ENCODE data around the gene TBL1XR1. TPM values are rescaled to one million over a fixed set of nuclear protein-coding genes. Genes with fewer than 3 reads are reported as not detected.

Gene TBL1XR1
- total and polyA plus RNA-seq, 2 of the 13 experiments (the other 11 are each of a cell fraction or from before 2014, with no cell fraction given): 57.7 to 62.5 TPM

- no peak for TF ChIP-seq PRMT3 (CRISPR knock-in tag; IDR thresholded peaks at IDR 0.05; ENCODE audit: borderline replicate concordance, low read depth)
- no peak for TF ChIP-seq ATM (IDR thresholded peaks at IDR 0.05; ENCODE audit: borderline replicate concordance)
- TF ChIP-seq ZKSCAN8 (CRISPR knock-in tag; IDR thresholded peaks at IDR 0.05; ENCODE audit: borderline replicate concordance): no peak
- TF ChIP-seq, protein P1, sequence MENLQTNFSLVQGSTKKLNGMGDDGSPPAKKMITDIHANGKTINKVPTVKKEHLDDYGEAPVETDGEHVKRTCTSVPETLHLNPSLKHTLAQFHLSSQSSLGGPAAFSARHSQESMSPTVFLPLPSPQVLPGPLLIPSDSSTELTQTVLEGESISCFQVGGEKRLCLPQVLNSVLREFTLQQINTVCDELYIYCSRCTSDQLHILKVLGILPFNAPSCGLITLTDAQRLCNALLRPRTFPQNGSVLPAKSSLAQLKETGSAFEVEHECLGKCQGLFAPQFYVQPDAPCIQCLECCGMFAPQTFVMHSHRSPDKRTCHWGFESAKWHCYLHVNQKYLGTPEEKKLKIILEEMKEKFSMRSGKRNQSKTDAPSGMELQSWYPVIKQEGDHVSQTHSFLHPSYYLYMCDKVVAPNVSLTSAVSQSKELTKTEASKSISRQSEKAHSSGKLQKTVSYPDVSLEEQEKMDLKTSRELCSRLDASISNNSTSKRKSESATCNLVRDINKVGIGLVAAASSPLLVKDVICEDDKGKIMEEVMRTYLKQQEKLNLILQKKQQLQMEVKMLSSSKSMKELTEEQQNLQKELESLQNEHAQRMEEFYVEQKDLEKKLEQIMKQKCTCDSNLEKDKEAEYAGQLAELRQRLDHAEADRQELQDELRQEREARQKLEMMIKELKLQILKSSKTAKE (CRISPR knock-in tag; IDR thresholded peaks at IDR 0.05; ENCODE audit: borderline replicate concordance): no peak
- TF ChIP-seq ZNF619 (CRISPR knock-in tag; IDR thresholded peaks at IDR 0.05): no peak
- TF ChIP-seq DNMT3B (CRISPR knock-in tag; conservative IDR thresholded peaks at IDR 0.05): no peak
- no peak for TF ChIP-seq MTF2 (CRISPR knock-in tag; IDR thresholded peaks at IDR 0.05; ENCODE audit: borderline replicate concordance)
- TF ChIP-seq JUND (CRISPR knock-in tag; IDR thresholded peaks at IDR 0.05): no peak
- TF ChIP-seq BORCS8-MEF2B (CRISPR knock-in tag; IDR thresholded peaks at IDR 0.05): no peak
- TF ChIP-seq ELF3 (CRISPR knock-in tag; IDR thresholded peaks at IDR 0.05): 0 out of 2 replicates have a peak, but pooled peaks have one; percentile 15
- peak; percentile 39 for TF ChIP-seq ZFX (CRISPR knock-in tag; IDR thresholded peaks at IDR 0.05; ENCODE audit: low read depth)
- TF ChIP-seq PLRG1 (conservative IDR thresholded peaks at IDR 0.05): no peak
- TF ChIP-seq, protein P2, sequence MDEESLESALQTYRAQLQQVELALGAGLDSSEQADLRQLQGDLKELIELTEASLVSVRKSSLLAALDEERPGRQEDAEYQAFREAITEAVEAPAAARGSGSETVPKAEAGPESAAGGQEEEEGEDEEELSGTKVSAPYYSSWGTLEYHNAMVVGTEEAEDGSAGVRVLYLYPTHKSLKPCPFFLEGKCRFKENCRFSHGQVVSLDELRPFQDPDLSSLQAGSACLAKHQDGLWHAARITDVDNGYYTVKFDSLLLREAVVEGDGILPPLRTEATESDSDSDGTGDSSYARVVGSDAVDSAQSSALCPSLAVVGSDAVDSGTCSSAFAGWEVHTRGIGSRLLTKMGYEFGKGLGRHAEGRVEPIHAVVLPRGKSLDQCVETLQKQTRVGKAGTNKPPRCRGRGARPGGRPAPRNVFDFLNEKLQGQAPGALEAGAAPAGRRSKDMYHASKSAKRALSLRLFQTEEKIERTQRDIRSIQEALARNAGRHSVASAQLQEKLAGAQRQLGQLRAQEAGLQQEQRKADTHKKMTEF (CRISPR knock-in tag; IDR thresholded peaks at IDR 0.05): peak; percentile 31; the same call in 1 of the 2 replicates
- TF ChIP-seq ZNF615 (CRISPR knock-in tag; IDR thresholded peaks at IDR 0.05; ENCODE audit: borderline replicate concordance): no peak
- no peak for TF ChIP-seq MIXL1 (CRISPR knock-in tag; IDR thresholded peaks at IDR 0.05)
- TF ChIP-seq HIVEP1 (CRISPR knock-in tag; IDR thresholded peaks at IDR 0.05): no peak
- TF ChIP-seq NFYB (CRISPR knock-in tag; IDR thresholded peaks at IDR 0.05): no peak
- TF ChIP-seq RCOR2 (CRISPR knock-in tag; IDR thresholded peaks at IDR 0.05): no peak
- TF ChIP-seq, protein P3, sequence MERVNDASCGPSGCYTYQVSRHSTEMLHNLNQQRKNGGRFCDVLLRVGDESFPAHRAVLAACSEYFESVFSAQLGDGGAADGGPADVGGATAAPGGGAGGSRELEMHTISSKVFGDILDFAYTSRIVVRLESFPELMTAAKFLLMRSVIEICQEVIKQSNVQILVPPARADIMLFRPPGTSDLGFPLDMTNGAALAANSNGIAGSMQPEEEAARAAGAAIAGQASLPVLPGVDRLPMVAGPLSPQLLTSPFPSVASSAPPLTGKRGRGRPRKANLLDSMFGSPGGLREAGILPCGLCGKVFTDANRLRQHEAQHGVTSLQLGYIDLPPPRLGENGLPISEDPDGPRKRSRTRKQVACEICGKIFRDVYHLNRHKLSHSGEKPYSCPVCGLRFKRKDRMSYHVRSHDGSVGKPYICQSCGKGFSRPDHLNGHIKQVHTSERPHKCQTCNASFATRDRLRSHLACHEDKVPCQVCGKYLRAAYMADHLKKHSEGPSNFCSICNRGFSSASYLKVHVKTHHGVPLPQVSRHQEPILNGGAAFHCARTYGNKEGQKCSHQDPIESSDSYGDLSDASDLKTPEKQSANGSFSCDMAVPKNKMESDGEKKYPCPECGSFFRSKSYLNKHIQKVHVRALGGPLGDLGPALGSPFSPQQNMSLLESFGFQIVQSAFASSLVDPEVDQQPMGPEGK (CRISPR knock-in tag; IDR thresholded peaks at IDR 0.05): peak; percentile 51
- TF ChIP-seq ZNF614 (CRISPR knock-in tag; IDR thresholded peaks at IDR 0.05; ENCODE audit: borderline replicate concordance): peak; percentile 19; the same call in 1 of the 2 replicates
- no peak for TF ChIP-seq TRAFD1 (CRISPR knock-in tag; IDR thresholded peaks at IDR 0.05; ENCODE audit: borderline replicate concordance)
- TF ChIP-seq, protein P4, sequence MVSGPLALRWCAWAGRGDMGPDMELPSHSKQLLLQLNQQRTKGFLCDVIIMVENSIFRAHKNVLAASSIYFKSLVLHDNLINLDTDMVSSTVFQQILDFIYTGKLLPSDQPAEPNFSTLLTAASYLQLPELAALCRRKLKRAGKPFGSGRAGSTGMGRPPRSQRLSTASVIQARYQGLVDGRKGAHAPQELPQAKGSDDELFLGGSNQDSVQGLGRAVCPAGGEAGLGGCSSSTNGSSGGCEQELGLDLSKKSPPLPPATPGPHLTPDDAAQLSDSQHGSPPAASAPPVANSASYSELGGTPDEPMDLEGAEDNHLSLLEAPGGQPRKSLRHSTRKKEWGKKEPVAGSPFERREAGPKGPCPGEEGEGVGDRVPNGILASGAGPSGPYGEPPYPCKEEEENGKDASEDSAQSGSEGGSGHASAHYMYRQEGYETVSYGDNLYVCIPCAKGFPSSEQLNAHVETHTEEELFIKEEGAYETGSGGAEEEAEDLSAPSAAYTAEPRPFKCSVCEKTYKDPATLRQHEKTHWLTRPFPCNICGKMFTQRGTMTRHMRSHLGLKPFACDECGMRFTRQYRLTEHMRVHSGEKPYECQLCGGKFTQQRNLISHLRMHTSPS (CRISPR knock-in tag; IDR thresholded peaks at IDR 0.05; ENCODE audit: low read depth): no peak
Observed at GRCh38 chr3:177197727-177198460, 612 bp upstream of the TBL1XR1 start (continued).
